Astrocyte of the spinal cord (primary cell): ENCODE results near the gene APOC1.

ENCODE experiments used
- DNase-seq: peaks from one replicate; pipeline ENCODE4 v3.0.0; 2011; ENCODE audit warnings: low read depth, low spot score
- H3K4me3 ChIP-seq: 2 replicates; pipeline ENCODE4 v1.5.1; 2011; ENCODE audit warnings: low read depth, mild to moderate bottlenecking, low read length, moderate library complexity
- in situ Hi-C: cut with HindIII; loops from 2 replicates; pipeline ENCODE4 v1.10.0; 2017; ENCODE audit warnings: low sequenced_read_pairs
- TF ChIP-seq, protein P1 (sequence below): IDR thresholded peaks from 2 replicates; pipeline ENCODE4 v1.5.1; 2012; ENCODE audit warnings: low read depth, mild to moderate bottlenecking, low read length, inconsistent platforms

The APOC1 gene

DNA sequence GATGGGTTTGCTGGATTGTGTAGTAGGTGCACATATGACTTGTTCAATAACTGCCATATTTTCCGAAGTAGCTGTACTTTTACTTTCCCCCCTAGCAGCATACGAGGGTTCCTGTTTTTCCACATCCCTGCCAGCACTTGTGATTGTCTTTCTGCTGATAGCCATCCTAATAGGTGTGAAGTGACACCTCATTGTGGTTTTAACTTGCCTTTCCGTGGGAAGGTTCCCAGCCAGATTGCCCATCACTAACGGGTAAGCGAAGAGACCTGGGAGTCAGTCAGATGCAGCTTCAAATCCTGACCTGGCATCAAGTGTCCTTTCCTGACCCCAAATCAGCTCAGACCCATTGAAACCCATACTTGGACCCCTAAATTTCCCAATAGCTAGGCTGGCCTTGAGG lies 45.3 kb downstream of the APOC1 start:
- no peak overlapping the region for H3K4me3 ChIP-seq
- no peak for DNase-seq
- TF ChIP-seq, protein P1, sequence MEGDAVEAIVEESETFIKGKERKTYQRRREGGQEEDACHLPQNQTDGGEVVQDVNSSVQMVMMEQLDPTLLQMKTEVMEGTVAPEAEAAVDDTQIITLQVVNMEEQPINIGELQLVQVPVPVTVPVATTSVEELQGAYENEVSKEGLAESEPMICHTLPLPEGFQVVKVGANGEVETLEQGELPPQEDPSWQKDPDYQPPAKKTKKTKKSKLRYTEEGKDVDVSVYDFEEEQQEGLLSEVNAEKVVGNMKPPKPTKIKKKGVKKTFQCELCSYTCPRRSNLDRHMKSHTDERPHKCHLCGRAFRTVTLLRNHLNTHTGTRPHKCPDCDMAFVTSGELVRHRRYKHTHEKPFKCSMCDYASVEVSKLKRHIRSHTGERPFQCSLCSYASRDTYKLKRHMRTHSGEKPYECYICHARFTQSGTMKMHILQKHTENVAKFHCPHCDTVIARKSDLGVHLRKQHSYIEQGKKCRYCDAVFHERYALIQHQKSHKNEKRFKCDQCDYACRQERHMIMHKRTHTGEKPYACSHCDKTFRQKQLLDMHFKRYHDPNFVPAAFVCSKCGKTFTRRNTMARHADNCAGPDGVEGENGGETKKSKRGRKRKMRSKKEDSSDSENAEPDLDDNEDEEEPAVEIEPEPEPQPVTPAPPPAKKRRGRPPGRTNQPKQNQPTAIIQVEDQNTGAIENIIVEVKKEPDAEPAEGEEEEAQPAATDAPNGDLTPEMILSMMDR: no peak
- in situ Hi-C loops: no loop called here

DNA sequence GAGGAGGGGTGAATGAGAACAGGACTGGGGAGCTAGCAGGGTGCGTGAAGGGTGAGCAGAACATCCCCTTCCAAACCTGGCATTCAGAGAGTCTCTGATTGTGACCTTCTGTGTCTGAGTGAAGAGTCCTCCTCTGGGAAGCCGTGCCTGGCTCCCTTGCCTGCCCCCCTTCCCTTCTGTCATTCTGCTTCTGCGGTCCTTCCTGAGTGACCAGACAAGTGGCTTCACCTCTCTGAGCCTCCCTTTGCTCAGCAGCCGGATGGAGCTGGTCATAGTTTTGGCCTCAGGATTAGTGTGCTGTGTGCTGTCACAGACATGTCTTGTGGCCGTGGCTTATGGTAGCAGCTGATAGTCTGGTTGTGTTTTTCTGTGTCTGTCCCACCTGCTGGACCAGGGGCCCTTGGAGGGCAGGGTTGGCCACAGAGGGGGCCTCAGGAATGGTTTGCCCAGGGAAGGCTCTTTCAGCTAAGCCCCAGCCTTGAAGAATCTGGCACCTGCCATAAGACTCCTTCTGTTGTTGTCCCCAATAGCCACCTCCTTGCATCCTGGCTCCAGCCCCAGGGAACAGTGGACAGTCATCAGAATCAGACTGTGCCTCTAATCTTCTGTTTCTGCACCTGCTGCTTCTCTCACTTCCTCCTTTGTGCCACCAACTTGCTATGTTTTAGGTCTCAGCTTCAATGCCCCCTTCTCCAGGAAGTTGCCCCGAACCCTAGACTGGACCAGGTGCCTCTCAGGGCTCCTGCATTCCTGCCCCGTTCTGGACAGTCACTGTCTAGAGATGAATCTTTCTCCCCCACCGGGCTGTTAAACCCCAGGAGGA lies 46.7 kb downstream of the APOC1 start:
- DNase-seq: no peak

GRCh38 chr19:44961821-44962220 lies 47.4 kb downstream of the APOC1 start:
- H3K4me3 ChIP-seq: no peak overlapping the region
- no peak for DNase-seq
- TF ChIP-seq, protein P1: no peak
- in situ Hi-C loops: no loop called here

More for the DNA sequence above, 46.7 kb downstream of the APOC1 start:
- H3K4me3 ChIP-seq: no peak overlapping the region
- TF ChIP-seq, protein P1: no peak
- in situ Hi-C loops: no loop called here

DNA sequence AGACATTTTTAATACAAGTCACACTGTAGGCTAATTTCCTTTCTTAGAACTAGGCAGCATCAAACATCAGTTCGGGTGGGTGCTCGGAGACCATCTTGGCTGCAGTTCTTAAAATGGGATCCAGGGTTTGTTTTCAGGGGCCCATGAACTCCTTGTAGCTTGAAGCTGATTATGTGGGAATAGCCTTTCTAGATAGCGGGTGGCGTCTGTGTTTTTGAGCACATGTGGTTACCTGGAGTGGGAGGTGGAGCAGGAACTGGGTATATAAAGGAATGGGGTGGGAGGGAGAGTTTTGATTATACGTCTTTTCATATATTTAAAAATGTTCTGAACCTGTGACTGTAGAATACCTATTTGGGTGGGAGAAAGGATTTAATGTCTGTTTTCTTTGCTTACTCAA lies 53.7 kb downstream of the APOC1 start:
- TF ChIP-seq, protein P1: no peak
- DNase-seq: no peak
- H3K4me3 ChIP-seq: no peak overlapping the region
- in situ Hi-C loops: no loop called here

DNA sequence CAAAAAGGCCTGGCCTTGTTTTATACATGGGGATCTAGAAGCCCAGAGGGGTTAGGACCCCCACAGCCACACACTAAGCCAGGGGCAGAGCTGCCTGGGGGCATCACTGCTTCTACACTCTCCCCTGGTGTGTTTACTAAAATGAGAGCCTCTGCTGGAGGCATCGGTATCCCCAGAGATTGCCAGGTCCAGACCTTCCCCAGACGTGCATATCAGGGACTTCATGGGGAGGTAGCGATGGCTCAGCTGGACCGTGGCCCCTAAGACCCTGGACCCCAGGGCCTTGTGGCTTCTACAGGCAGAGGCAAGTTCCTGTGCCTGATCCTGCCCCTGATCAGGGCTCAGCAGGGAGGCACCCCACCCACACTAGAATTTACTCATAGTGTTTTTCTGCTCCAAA lies 54.3 kb downstream of the APOC1 start:
- TF ChIP-seq, protein P1: no peak
- in situ Hi-C loops: no loop called here
- no peak overlapping the region for H3K4me3 ChIP-seq
- no peak for DNase-seq
